GM15510 (cell line): ENCODE results near the gene LSM4.
A peak's percentile ranks its signal among the peaks of the same experiment; 100 is the strongest.

Experiments used
- POLR2A ChIP-seq: IDR thresholded peaks from 3 replicates; pipeline ENCODE4 v1.6.1; 2011; ENCODE audit warnings: borderline replicate concordance; ENCODE audit not compliant: insufficient read length; ENCODE audit errors: extremely low read depth

Gene LSM4

GRCh38 chr19:18322759-18323460, at the start of gene LSM4:
LSM4 (minus strand) TSS chr19:18323076; CDS start chr19:18323020, 56 bp downstream.
- peak; percentile 90 for TF ChIP-seq POLR2A

- TF ChIP-seq POLR2A, result no peak
These were observed 45.8 kb upstream of the LSM4 start for GRCh38 chr19:18368504-18369222.

DNA sequence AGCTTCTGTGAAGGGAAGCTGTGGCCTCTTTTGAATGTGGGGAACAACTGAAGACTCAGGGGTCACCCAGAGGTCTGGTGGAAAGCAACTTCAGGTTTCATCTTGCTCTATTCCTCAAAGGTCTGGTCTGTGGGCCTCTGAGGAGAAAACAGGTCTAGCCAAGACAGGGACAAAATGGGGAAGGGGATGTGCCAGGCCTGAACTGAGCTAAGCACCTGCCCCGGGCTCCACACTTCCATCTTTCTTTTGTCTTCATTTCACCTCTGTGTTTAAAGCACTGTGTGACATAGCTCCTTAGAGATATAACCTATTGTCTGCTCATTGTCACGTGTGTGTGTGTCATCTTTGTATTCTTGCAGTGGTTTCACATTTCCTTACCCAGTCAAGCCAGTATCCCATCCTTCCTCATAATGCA, 43.2 kb upstream of the LSM4 start:
- TF ChIP-seq POLR2A, result no peak

GRCh38 chr19:18364826-18365528, 42.1 kb upstream of the LSM4 start:
- TF ChIP-seq POLR2A, result no peak

- no peak for TF ChIP-seq POLR2A
These were observed 40.9 kb upstream of the LSM4 start for GRCh38 chr19:18363787-18364186.

DNA sequence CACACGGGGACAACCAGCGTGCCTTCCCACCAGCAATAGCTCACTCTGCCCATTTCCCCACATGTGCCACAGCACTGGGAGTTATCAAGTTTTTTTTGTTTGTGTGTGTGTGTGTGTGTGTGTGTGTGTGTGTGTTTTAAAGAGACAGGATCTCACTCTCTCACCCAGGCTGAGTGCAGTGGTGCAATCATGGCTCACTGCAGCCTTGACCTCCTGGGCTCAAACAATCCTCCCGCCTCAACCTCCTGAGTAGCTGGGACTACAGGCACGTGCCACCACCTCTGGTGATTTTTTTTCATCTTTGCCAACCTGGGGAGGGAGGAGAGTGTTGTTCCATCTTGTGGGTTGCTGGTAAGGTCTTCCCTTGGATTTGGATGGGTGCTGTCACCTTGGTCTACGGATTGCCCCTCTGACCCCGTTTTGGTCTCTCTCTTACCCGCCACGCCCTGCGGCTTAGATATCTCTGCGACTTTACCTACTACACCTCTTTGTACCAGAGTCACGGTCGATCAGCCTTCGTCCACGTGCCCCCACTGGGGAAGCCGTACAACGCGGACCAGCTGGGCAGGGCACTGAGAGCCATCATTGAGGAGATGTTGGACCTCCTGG, 40.2 kb upstream of the LSM4 start:
- no peak for TF ChIP-seq POLR2A

GRCh38 chr19:18361646-18362045, 38.8 kb upstream of the LSM4 start:
- no peak for TF ChIP-seq POLR2A

DNA sequence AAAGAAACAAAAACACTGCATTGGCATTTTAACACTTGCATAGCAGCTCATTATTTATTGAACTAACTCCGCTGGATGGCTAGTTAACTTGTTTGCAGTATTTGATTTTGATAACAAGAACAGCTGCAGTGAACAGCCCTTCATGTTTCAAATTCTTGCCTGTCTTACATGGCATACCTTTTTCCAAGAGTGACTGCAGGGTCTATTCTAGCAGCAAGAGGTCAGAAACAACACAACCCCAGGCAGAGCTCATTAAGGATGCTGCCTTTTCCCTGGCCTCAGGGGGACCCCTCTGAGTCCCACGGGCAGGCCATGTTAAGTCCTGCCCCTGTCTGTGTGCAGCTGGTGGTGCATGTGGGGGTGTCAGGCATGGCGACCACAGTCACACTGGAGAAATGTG, 34.2 kb upstream of the LSM4 start:
- no peak for TF ChIP-seq POLR2A

DNA sequence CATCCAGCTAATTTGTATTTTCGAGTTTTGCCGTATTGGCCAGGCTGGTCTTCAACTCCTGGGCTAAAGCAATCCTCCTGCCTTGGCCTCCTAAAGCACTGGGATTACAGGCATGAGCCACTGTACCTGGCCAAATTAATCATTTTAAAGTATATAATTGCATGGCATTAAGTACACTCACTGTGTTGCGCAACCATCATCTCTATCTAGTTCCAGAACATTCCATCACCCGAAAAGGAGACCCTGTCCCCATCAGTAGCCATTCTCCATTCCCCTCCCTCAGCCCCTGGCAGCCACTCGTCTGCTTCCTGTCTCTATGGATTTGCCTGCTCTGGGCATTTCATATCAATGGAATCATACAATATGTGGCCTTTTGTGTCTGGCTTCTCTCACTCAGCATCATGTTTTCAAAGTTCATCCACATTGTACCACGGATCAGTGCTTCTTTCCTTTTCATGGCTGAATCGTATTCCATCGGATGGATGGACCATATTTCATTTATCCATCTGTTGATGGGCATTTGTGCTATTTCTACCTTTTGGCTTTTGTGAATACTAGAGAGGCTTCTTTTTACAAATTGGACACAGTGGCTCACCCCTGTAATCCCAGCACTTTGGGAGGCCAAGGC, 30.6 kb upstream of the LSM4 start:
- no peak for TF ChIP-seq POLR2A

- no peak for TF ChIP-seq POLR2A
These were observed 28.7 kb upstream of the LSM4 start for GRCh38 chr19:18351544-18351943.

- TF ChIP-seq POLR2A, result no peak
These were observed 27.6 kb upstream of the LSM4 start for GRCh38 chr19:18350490-18350889.

DNA sequence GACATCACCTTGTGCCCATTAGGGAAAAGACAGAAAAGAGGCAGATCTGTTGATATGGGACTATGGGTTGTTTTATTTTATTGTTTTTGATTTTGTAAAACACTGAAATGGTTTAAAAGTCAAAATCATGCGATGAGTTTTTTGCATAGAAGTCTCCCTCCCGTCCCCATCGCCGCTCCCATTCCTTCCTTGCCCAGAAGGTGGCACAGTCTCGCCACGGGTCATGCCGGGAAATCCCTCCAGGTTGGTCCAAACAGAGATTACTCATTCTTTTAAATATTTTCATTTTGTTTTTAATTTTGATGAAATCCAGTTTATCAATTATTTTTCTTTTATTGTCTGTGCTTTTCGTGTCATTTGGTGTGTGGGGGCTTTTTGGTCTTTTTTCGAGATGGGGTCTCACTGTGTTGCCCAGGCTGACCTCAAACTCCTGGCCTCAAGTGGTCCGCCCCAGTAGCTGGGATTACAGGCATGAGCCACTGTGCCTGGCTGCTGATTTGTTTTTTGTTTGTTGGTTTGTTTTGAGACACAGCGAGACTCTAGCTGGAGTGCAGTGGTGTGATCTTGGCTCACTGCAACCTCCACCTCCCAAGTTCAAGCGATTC, 26.8 kb upstream of the LSM4 start:
- no peak for TF ChIP-seq POLR2A

- no peak for TF ChIP-seq POLR2A
These were observed 25.3 kb upstream of the LSM4 start for GRCh38 chr19:18348171-18348570.

- TF ChIP-seq POLR2A, result no peak
These were observed 23.2 kb upstream of the LSM4 start for GRCh38 chr19:18346091-18346490.
